HL-60/S4 treated with phorbol 12-myristate 13-acetate at 8.2 ng/mL for 4 days and 3 days (cell line): ENCODE data around the gene OGDHL.
"Not testable (repeated sequence)": the region's sequence is repeated elsewhere in the genome, so short reads cannot be mapped to it uniquely, and the experiment has no call there.

ENCODE experiments used
- in situ Hi-C: fragments of 300-500 bp; cut with MboI; formaldehyde crosslinking; loops from 2 replicates; pipeline ENCODE4 v1.15.0; 2022; ENCODE audit warnings: low sequenced_read_pairs

Gene OGDHL

GRCh38 chr10:49741108-49741995 is 20.8 kb downstream of the OGDHL start:
- in situ Hi-C loops = no loop called here

- in situ Hi-C loops = no loop called here
These were observed 21.6 kb downstream of the OGDHL start for GRCh38 chr10:49740346-49741107.

GRCh38 chr10:49739426-49739825 is 22.7 kb downstream of the OGDHL start:
- in situ Hi-C loops = no loop called here

GRCh38 chr10:49738616-49739360 is 23.3 kb downstream of the OGDHL start:
- in situ Hi-C loops = no loop called here

- in situ Hi-C loops = no loop called here
These were observed 24.5 kb downstream of the OGDHL start for GRCh38 chr10:49737474-49738201.

- in situ Hi-C loops = no loop called here
These were observed 25.5 kb downstream of the OGDHL start for GRCh38 chr10:49736564-49737113.

- in situ Hi-C loops = no loop called here
These were observed 26.1 kb downstream of the OGDHL start for GRCh38 chr10:49735848-49736563.

GRCh38 chr10:49735161-49735560 is 27.0 kb downstream of the OGDHL start:
- in situ Hi-C loops = no loop called here

- in situ Hi-C loops = no loop called here
These were observed 27.4 kb downstream of the OGDHL start for GRCh38 chr10:49734676-49735075.

- in situ Hi-C loops = no loop called here
These were observed 28.3 kb downstream of the OGDHL start for GRCh38 chr10:49733866-49734265.

- in situ Hi-C loops = no loop called here
These were observed 35.5 kb downstream of the OGDHL start for GRCh38 chr10:49726593-49726992.

GRCh38 chr10:49715157-49715556 is 47.0 kb downstream of the OGDHL start:
- in situ Hi-C loops = not testable (repeated sequence)

GRCh38 chr10:49713266-49713665 is 48.9 kb downstream of the OGDHL start:
- in situ Hi-C loops = no loop called here

- in situ Hi-C loops = no loop called here
These were observed 50.6 kb downstream of the OGDHL start for GRCh38 chr10:49711481-49711880.

GRCh38 chr10:49710966-49711365 is 51.2 kb downstream of the OGDHL start:
- in situ Hi-C loops = no loop called here

- in situ Hi-C loops = no loop called here
These were observed 52.2 kb downstream of the OGDHL start for GRCh38 chr10:49709934-49710333.

- in situ Hi-C loops = no loop called here
These were observed 54.5 kb downstream of the OGDHL start for GRCh38 chr10:49707585-49707984.

- in situ Hi-C loops = no loop called here
These were observed 61.1 kb downstream of the OGDHL start for GRCh38 chr10:49700997-49701396.

GRCh38 chr10:49700211-49700610 is 61.9 kb downstream of the OGDHL start:
- in situ Hi-C loops = no loop called here

- in situ Hi-C loops = no loop called here
These were observed 63.4 kb downstream of the OGDHL start for GRCh38 chr10:49698679-49699078.
